ENCODE results near the gene KCNIP1.

Gene KCNIP1

DNA sequence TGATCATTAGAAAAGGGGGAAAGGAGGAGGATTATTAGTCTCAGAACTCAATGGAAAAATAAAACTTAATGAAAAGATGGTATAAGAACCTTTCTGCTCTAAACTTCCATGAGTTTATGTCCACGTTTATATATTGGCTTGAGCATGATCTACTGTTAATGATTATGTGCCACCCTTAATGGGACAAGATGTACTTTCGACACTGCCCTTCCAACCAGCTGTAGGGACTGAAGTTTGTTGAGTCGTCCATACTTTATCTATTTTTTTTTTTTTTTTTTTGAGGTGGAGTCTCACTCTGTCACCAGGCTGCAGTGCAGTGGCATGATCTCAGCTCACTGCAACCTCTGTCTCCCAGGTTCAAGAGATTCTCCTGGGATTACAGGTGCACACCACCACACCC is 254.7 kb downstream of the KCNIP1 start:
- no peak for TF ChIP-seq TEAD4 (IDR thresholded peaks at IDR 0.05)
- no peak for TF ChIP-seq TAF1 (IDR thresholded peaks at IDR 0.05; ENCODE audit: low read depth)
- TF ChIP-seq CEBPB (IDR thresholded peaks at IDR 0.05) = no peak
- TF ChIP-seq, protein P1, sequence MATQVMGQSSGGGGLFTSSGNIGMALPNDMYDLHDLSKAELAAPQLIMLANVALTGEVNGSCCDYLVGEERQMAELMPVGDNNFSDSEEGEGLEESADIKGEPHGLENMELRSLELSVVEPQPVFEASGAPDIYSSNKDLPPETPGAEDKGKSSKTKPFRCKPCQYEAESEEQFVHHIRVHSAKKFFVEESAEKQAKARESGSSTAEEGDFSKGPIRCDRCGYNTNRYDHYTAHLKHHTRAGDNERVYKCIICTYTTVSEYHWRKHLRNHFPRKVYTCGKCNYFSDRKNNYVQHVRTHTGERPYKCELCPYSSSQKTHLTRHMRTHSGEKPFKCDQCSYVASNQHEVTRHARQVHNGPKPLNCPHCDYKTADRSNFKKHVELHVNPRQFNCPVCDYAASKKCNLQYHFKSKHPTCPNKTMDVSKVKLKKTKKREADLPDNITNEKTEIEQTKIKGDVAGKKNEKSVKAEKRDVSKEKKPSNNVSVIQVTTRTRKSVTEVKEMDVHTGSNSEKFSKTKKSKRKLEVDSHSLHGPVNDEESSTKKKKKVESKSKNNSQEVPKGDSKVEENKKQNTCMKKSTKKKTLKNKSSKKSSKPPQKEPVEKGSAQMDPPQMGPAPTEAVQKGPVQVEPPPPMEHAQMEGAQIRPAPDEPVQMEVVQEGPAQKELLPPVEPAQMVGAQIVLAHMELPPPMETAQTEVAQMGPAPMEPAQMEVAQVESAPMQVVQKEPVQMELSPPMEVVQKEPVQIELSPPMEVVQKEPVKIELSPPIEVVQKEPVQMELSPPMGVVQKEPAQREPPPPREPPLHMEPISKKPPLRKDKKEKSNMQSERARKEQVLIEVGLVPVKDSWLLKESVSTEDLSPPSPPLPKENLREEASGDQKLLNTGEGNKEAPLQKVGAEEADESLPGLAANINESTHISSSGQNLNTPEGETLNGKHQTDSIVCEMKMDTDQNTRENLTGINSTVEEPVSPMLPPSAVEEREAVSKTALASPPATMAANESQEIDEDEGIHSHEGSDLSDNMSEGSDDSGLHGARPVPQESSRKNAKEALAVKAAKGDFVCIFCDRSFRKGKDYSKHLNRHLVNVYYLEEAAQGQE (IDR thresholded peaks at IDR 0.05; ENCODE audit: low read depth) = no peak
- TF ChIP-seq, protein P2, sequence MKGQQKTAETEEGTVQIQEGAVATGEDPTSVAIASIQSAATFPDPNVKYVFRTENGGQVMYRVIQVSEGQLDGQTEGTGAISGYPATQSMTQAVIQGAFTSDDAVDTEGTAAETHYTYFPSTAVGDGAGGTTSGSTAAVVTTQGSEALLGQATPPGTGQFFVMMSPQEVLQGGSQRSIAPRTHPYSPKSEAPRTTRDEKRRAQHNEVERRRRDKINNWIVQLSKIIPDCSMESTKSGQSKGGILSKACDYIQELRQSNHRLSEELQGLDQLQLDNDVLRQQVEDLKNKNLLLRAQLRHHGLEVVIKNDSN (IDR thresholded peaks at IDR 0.05) = no peak
- no peak for TF ChIP-seq RAD21 (IDR thresholded peaks at IDR 0.05; ENCODE audit: low read depth)
- no peak for TF ChIP-seq ZBTB7A (IDR thresholded peaks at IDR 0.05; ENCODE audit: low read depth)
- TF ChIP-seq TCF12 (IDR thresholded peaks at IDR 0.05; ENCODE audit: low read depth) = no peak
- no peak for TF ChIP-seq FOXM1 (IDR thresholded peaks at IDR 0.05; ENCODE audit: borderline replicate concordance, low read depth)
- no peak for TF ChIP-seq NFIC (IDR thresholded peaks at IDR 0.05)
- TF ChIP-seq YY1 (IDR thresholded peaks at IDR 0.05; ENCODE audit: low read depth) = no peak
- TF ChIP-seq, protein P3, sequence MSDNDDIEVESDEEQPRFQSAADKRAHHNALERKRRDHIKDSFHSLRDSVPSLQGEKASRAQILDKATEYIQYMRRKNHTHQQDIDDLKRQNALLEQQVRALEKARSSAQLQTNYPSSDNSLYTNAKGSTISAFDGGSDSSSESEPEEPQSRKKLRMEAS (IDR thresholded peaks at IDR 0.05) = no peak
- no peak for TF ChIP-seq EP300 (IDR thresholded peaks at IDR 0.05; ENCODE audit: borderline replicate concordance)

DNA sequence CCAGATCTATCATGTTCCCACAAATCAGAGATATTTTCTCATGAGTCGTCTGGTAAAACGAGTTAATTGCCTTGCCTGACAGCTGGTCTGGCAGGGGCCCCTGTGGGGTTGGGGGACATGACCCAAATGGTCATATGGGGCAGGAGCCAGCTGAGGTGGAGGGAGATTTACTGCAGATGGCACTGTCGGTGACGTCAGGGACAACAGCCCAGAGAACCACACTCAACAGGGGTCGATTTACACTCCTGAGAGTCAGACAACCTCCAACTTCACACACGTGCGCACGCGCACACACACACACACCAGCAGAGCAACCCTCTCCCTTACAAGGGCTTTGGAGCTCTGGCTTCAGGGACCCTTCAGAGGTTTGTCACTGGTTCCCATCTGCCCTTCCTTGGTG is 256.3 kb downstream of the KCNIP1 start:
- TF ChIP-seq TAF1 (IDR thresholded peaks at IDR 0.05; ENCODE audit: low read depth) = no peak
- TF ChIP-seq FOXM1 (IDR thresholded peaks at IDR 0.05; ENCODE audit: borderline replicate concordance, low read depth) = no peak
- TF ChIP-seq, protein P3 (IDR thresholded peaks at IDR 0.05) = no peak
- TF ChIP-seq, protein P2 (IDR thresholded peaks at IDR 0.05) = no peak
- no peak for TF ChIP-seq NFIC (IDR thresholded peaks at IDR 0.05)
- no peak for TF ChIP-seq ZBTB7A (IDR thresholded peaks at IDR 0.05; ENCODE audit: low read depth)
- TF ChIP-seq YY1 (IDR thresholded peaks at IDR 0.05; ENCODE audit: low read depth) = no peak
- TF ChIP-seq EGR1 (IDR thresholded peaks at IDR 0.05) = no peak
- TF ChIP-seq, protein P1 (IDR thresholded peaks at IDR 0.05; ENCODE audit: low read depth) = no peak
- TF ChIP-seq RAD21 (IDR thresholded peaks at IDR 0.05; ENCODE audit: low read depth) = no peak
- no peak for TF ChIP-seq CREB1 (IDR thresholded peaks at IDR 0.05; ENCODE audit: low read depth)
- TF ChIP-seq TEAD4 (IDR thresholded peaks at IDR 0.05) = no peak
- no peak for TF ChIP-seq CEBPB (IDR thresholded peaks at IDR 0.05)
- no peak for TF ChIP-seq TCF12 (IDR thresholded peaks at IDR 0.05; ENCODE audit: low read depth)

DNA sequence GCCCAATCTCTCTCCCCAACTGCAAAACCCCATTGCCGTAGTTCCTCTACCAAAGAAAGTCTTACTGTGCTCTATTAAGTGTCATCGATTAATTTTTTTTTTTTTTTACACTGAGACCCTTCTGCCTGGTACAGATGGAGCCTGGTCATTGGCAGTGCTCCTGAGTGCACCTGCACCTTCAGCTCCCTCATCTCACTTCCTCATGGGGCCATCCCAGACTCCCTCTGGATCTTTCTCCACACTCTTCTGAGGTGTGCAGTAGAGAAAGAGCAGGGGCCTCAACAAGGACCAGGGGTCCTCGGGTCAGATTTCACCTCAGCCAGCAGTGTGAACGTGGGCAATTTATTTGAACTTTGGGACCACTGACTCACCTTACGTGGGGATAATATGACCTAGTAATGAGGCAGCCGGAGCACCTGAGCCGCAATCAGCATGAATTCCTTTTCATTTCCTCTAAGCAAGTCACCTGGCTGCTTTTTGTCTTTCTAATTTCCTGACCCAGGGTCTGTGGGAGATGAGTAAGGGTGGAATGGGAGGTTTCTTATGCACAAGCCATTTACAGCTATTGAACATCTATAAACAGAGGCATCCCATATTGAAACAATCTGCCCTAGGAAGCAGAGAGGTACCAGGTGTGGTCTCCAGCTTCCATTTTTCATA is 257.4 kb downstream of the KCNIP1 start:
- TF ChIP-seq EGR1 (IDR thresholded peaks at IDR 0.05) (no peak), TEAD4 (IDR thresholded peaks at IDR 0.05) (no peak), TAF1 (IDR thresholded peaks at IDR 0.05; ENCODE audit: low read depth) (no peak), TCF12 (IDR thresholded peaks at IDR 0.05; ENCODE audit: low read depth) (no peak), YY1 (IDR thresholded peaks at IDR 0.05; ENCODE audit: low read depth) (no peak), RAD21 (IDR thresholded peaks at IDR 0.05; ENCODE audit: low read depth) (no peak), NFIC (IDR thresholded peaks at IDR 0.05) (no peak), EP300 (IDR thresholded peaks at IDR 0.05; ENCODE audit: borderline replicate concordance) (no peak), ZBTB7A (IDR thresholded peaks at IDR 0.05; ENCODE audit: low read depth) (no peak)
- TF ChIP-seq, protein P3 (IDR thresholded peaks at IDR 0.05) = no peak
- TF ChIP-seq, protein P2 (IDR thresholded peaks at IDR 0.05) = no peak
- TF ChIP-seq, protein P1 (IDR thresholded peaks at IDR 0.05; ENCODE audit: low read depth) = no peak

Data from Ishikawa (cell line).